ENCODE data around the gene ZBTB25.
A peak's percentile ranks its signal among the peaks of the same experiment; 100 is the strongest.

The ZBTB25 gene

GRCh38 chr14:64434528-64434927 lies 69.1 kb downstream of the ZBTB25 start:
- no peak for DNase-seq (ENCODE audit: insufficient read length, low spot score)
- FAIRE-seq, result no peak
- TF ChIP-seq POLR2A (IDR thresholded peaks at IDR 0.05; ENCODE audit: low read depth, low read length) (no peak), PAX5 (IDR thresholded peaks at IDR 0.05; ENCODE audit: insufficient read depth, low read length, severe bottlenecking) (no peak), SPI1 (IDR thresholded peaks at IDR 0.05; ENCODE audit: low read depth, low read length) (no peak), TAF1 (IDR thresholded peaks at IDR 0.05; ENCODE audit: low read depth, low read length) (no peak), POLR2AphosphoS5 (IDR thresholded peaks at IDR 0.05; ENCODE audit: low read depth, low read length) (no peak), POU2F2 (IDR thresholded peaks at IDR 0.05; ENCODE audit: low read depth, low read length) (no peak)

- FAIRE-seq (peak; percentile 33), DNase-seq (ENCODE audit: insufficient read length, low spot score) (no peak)
- TF ChIP-seq PAX5 (IDR thresholded peaks at IDR 0.05; ENCODE audit: insufficient read depth, low read length, severe bottlenecking) (no peak), POU2F2 (IDR thresholded peaks at IDR 0.05; ENCODE audit: low read depth, low read length) (no peak), TAF1 (IDR thresholded peaks at IDR 0.05; ENCODE audit: low read depth, low read length) (no peak), SPI1 (IDR thresholded peaks at IDR 0.05; ENCODE audit: low read depth, low read length) (no peak), POLR2A (IDR thresholded peaks at IDR 0.05; ENCODE audit: low read depth, low read length) (no peak), POLR2AphosphoS5 (IDR thresholded peaks at IDR 0.05; ENCODE audit: low read depth, low read length) (no peak)
Measured at GRCh38 chr14:64423987-64424386, 79.7 kb downstream of the ZBTB25 start.

GRCh38 chr14:64422756-64423155 lies 80.9 kb downstream of the ZBTB25 start:
- DNase-seq (ENCODE audit: insufficient read length, low spot score) (no peak), FAIRE-seq (no peak)
- no peak for TF ChIP-seq POLR2A (IDR thresholded peaks at IDR 0.05; ENCODE audit: low read depth, low read length)
- TF ChIP-seq PAX5 (IDR thresholded peaks at IDR 0.05; ENCODE audit: insufficient read depth, low read length, severe bottlenecking), result no peak
- TF ChIP-seq POLR2AphosphoS5 (IDR thresholded peaks at IDR 0.05; ENCODE audit: low read depth, low read length), result no peak
- TF ChIP-seq TAF1 (IDR thresholded peaks at IDR 0.05; ENCODE audit: low read depth, low read length), result no peak
- no peak for TF ChIP-seq POU2F2 (IDR thresholded peaks at IDR 0.05; ENCODE audit: low read depth, low read length)
- no peak for TF ChIP-seq SPI1 (IDR thresholded peaks at IDR 0.05; ENCODE audit: low read depth, low read length)

GRCh38 chr14:64422005-64422404 lies 81.6 kb downstream of the ZBTB25 start:
- TF ChIP-seq PAX5 (IDR thresholded peaks at IDR 0.05; ENCODE audit: insufficient read depth, low read length, severe bottlenecking) (no peak), POLR2AphosphoS5 (IDR thresholded peaks at IDR 0.05; ENCODE audit: low read depth, low read length) (no peak), POLR2A (IDR thresholded peaks at IDR 0.05; ENCODE audit: low read depth, low read length) (no peak)
- DNase-seq (ENCODE audit: insufficient read length, low spot score) (no peak), FAIRE-seq (no peak)

- no peak for TF ChIP-seq SPI1 (IDR thresholded peaks at IDR 0.05; ENCODE audit: low read depth, low read length)
- no peak for TF ChIP-seq POLR2A (IDR thresholded peaks at IDR 0.05; ENCODE audit: low read depth, low read length)
- no peak for TF ChIP-seq POLR2AphosphoS5 (IDR thresholded peaks at IDR 0.05; ENCODE audit: low read depth, low read length)
- TF ChIP-seq PAX5 (IDR thresholded peaks at IDR 0.05; ENCODE audit: insufficient read depth, low read length, severe bottlenecking), result no peak
- TF ChIP-seq TAF1 (IDR thresholded peaks at IDR 0.05; ENCODE audit: low read depth, low read length), result no peak
- TF ChIP-seq POU2F2 (IDR thresholded peaks at IDR 0.05; ENCODE audit: low read depth, low read length), result no peak
- FAIRE-seq, result no peak
- DNase-seq (ENCODE audit: insufficient read length, low spot score), result no peak
Measured at GRCh38 chr14:64421166-64421565, 82.5 kb downstream of the ZBTB25 start.

GRCh38 chr14:64419003-64419402 lies 84.6 kb downstream of the ZBTB25 start:
- FAIRE-seq (no peak), DNase-seq (ENCODE audit: insufficient read length, low spot score) (no peak)
- TF ChIP-seq PAX5 (IDR thresholded peaks at IDR 0.05; ENCODE audit: insufficient read depth, low read length, severe bottlenecking), result no peak
- TF ChIP-seq POU2F2 (IDR thresholded peaks at IDR 0.05; ENCODE audit: low read depth, low read length), result no peak
- TF ChIP-seq POLR2AphosphoS5 (IDR thresholded peaks at IDR 0.05; ENCODE audit: low read depth, low read length), result no peak
- TF ChIP-seq POLR2A (IDR thresholded peaks at IDR 0.05; ENCODE audit: low read depth, low read length), result no peak
- no peak for TF ChIP-seq SPI1 (IDR thresholded peaks at IDR 0.05; ENCODE audit: low read depth, low read length)
- TF ChIP-seq TAF1 (IDR thresholded peaks at IDR 0.05; ENCODE audit: low read depth, low read length), result no peak

GRCh38 chr14:64417771-64418125 lies 85.9 kb downstream of the ZBTB25 start:
- TF ChIP-seq POLR2AphosphoS5 (IDR thresholded peaks at IDR 0.05; ENCODE audit: low read depth, low read length) (no peak), TAF1 (IDR thresholded peaks at IDR 0.05; ENCODE audit: low read depth, low read length) (no peak), POLR2A (IDR thresholded peaks at IDR 0.05; ENCODE audit: low read depth, low read length) (no peak), SPI1 (IDR thresholded peaks at IDR 0.05; ENCODE audit: low read depth, low read length) (no peak), PAX5 (IDR thresholded peaks at IDR 0.05; ENCODE audit: insufficient read depth, low read length, severe bottlenecking) (no peak), POU2F2 (IDR thresholded peaks at IDR 0.05; ENCODE audit: low read depth, low read length) (no peak)
- no peak for FAIRE-seq
- no peak for DNase-seq (ENCODE audit: insufficient read length, low spot score)

- DNase-seq (ENCODE audit: insufficient read length, low spot score) (no peak), FAIRE-seq (no peak)
- no peak for TF ChIP-seq POLR2AphosphoS5 (IDR thresholded peaks at IDR 0.05; ENCODE audit: low read depth, low read length)
- no peak for TF ChIP-seq PAX5 (IDR thresholded peaks at IDR 0.05; ENCODE audit: insufficient read depth, low read length, severe bottlenecking)
- TF ChIP-seq SPI1 (IDR thresholded peaks at IDR 0.05; ENCODE audit: low read depth, low read length), result no peak
- no peak for TF ChIP-seq POLR2A (IDR thresholded peaks at IDR 0.05; ENCODE audit: low read depth, low read length)
- no peak for TF ChIP-seq POU2F2 (IDR thresholded peaks at IDR 0.05; ENCODE audit: low read depth, low read length)
- TF ChIP-seq TAF1 (IDR thresholded peaks at IDR 0.05; ENCODE audit: low read depth, low read length), result no peak
Measured at GRCh38 chr14:64417055-64417770, 86.4 kb downstream of the ZBTB25 start.

- FAIRE-seq (no peak), DNase-seq (ENCODE audit: insufficient read length, low spot score) (no peak)
- TF ChIP-seq SPI1 (IDR thresholded peaks at IDR 0.05; ENCODE audit: low read depth, low read length), result no peak
- no peak for TF ChIP-seq PAX5 (IDR thresholded peaks at IDR 0.05; ENCODE audit: insufficient read depth, low read length, severe bottlenecking)
- TF ChIP-seq TAF1 (IDR thresholded peaks at IDR 0.05; ENCODE audit: low read depth, low read length), result no peak
- TF ChIP-seq POLR2AphosphoS5 (IDR thresholded peaks at IDR 0.05; ENCODE audit: low read depth, low read length), result no peak
- TF ChIP-seq POLR2A (IDR thresholded peaks at IDR 0.05; ENCODE audit: low read depth, low read length), result no peak
- no peak for TF ChIP-seq POU2F2 (IDR thresholded peaks at IDR 0.05; ENCODE audit: low read depth, low read length)
Measured at GRCh38 chr14:64416348-64416932, 87.2 kb downstream of the ZBTB25 start.
